A172 (cell line): ENCODE measurements around the gene BBS1. TPM values are rescaled to one million over a fixed set of nuclear protein-coding genes. Genes with fewer than 3 reads are reported as not detected.
"Not testable (repeated sequence)": the region's sequence is repeated elsewhere in the genome, so short reads cannot be mapped to it uniquely, and the experiment has no call there.

Experiments used
- DNase-seq: peaks from one replicate; pipeline ENCODE4 v3.0.0-alpha.2; 2015; ENCODE audit warnings: low spot score
- total RNA-seq: library from RNA; depleted of rRNA; stranded (reverse); fragments of >200 nt; shearing (Covaris generic); gene quantifications from 2 replicates; pipeline ENCODE4 v1.2.3, GENCODE V29; 2014

Gene BBS1
- total RNA-seq, 1 experiment from 2014 or later: 14.7 TPM

GRCh38 chr11:66524304-66525040, 14.0 kb downstream of the BBS1 start:
- no peak for DNase-seq

GRCh38 chr11:66529069-66529468, 18.6 kb downstream of the BBS1 start:
- DNase-seq: no peak

- no peak for DNase-seq
These were observed 19.2 kb downstream of the BBS1 start for GRCh38 chr11:66529655-66530054.

- no peak for DNase-seq
These were observed 20.7 kb downstream of the BBS1 start for GRCh38 chr11:66530927-66531709.

GRCh38 chr11:66531841-66532240, 21.4 kb downstream of the BBS1 start:
- no peak for DNase-seq

- DNase-seq: peak; percentile 21
These were observed 22.3 kb downstream of the BBS1 start for GRCh38 chr11:66532784-66533183.

- DNase-seq: no peak
These were observed 28.9 kb downstream of the BBS1 start for GRCh38 chr11:66539170-66539869.

- no peak for DNase-seq
These were observed 29.4 kb downstream of the BBS1 start for GRCh38 chr11:66539870-66540213.

GRCh38 chr11:66540598-66540997, 30.2 kb downstream of the BBS1 start:
- not testable (repeated sequence) for DNase-seq

GRCh38 chr11:66541892-66542291, 31.5 kb downstream of the BBS1 start:
- DNase-seq: no peak

GRCh38 chr11:66542362-66542761, 31.9 kb downstream of the BBS1 start:
- DNase-seq: peak; percentile 61

GRCh38 chr11:66543263-66544107, 33.0 kb downstream of the BBS1 start:
- no peak for DNase-seq

- not testable (repeated sequence) for DNase-seq
These were observed 34.5 kb downstream of the BBS1 start for GRCh38 chr11:66544952-66545351.

- DNase-seq: peak; percentile 91
These were observed 35.4 kb downstream of the BBS1 start, which contains the start of gene ZDHHC24 for GRCh38 chr11:66545701-66546367. TSS of gene ZDHHC24 (minus strand) at chr11:66546048. CDS start at chr11:66546003, 45 bp downstream.

GRCh38 chr11:66546368-66546965, 36.0 kb downstream of the BBS1 start, which contains the start of gene ACTN3:
TSS of gene ACTN3 (plus strand) at chr11:66546903. CDS start at chr11:66546938, 35 bp downstream.
- DNase-seq: no peak

- no peak for DNase-seq
These were observed 36.7 kb downstream of the BBS1 start for GRCh38 chr11:66546966-66547661.

- DNase-seq: no peak
These were observed 37.2 kb downstream of the BBS1 start for GRCh38 chr11:66547662-66548009.

GRCh38 chr11:66548041-66548440, 37.6 kb downstream of the BBS1 start:
- no peak for DNase-seq

- no peak for DNase-seq
These were observed 38.6 kb downstream of the BBS1 start for GRCh38 chr11:66548774-66549630.
